Loucy (cell line): ENCODE measurements around the gene SCAF11.

Experiments used
- H2AFZ ChIP-seq: fragments of 200-600 bp; sonication (generic); 2 replicates; pipeline ENCODE4 v1.6.0; 2016; ENCODE audit warnings: antibody characterized with exemption, mild to moderate bottlenecking, low read length, moderate library complexity
- H3F3A ChIP-seq: fragments of 200-600 bp; 2 replicates; pipeline ENCODE4 v1.6.0; 2016; ENCODE audit warnings: antibody characterized with exemption, low read depth, mild to moderate bottlenecking
- H3K27me3 ChIP-seq: fragments of 200-600 bp; sonication (generic); 2 replicates; pipeline ENCODE4 v1.6.1; 2014; ENCODE audit warnings: low read length, mild to moderate bottlenecking; ENCODE audit not compliant: insufficient read depth, poor library complexity, severe bottlenecking
- H3K36me3 ChIP-seq: fragments of 200-600 bp; sonication (generic); 2 replicates; pipeline ENCODE4 v1.6.1; 2016; ENCODE audit warnings: low read length; ENCODE audit not compliant: insufficient read depth
- H3K4me1 ChIP-seq: fragments of 200-600 bp; sonication (generic); 2 replicates; pipeline ENCODE4 v1.5.1; 2014; ENCODE audit warnings: low read length, mild to moderate bottlenecking; ENCODE audit not compliant: insufficient read depth, poor library complexity, severe bottlenecking
- H3K4me2 ChIP-seq: fragments of 200-600 bp; sonication (generic); 2 replicates; pipeline ENCODE4 v1.6.0; 2014; ENCODE audit warnings: antibody characterized with exemption, low read length, low read depth, mild to moderate bottlenecking; ENCODE audit not compliant: poor library complexity, severe bottlenecking
- H3K4me3 ChIP-seq: fragments of 200-600 bp; sonication (generic); 2 replicates; pipeline ENCODE4 v1.5.1; 2014; ENCODE audit warnings: low read length, mild to moderate bottlenecking, mixed read lengths; ENCODE audit not compliant: poor library complexity, severe bottlenecking
- H3K79me2 ChIP-seq: fragments of 200-600 bp; sonication (generic); 2 replicates; pipeline ENCODE4 v1.6.1; 2014; ENCODE audit warnings: low read length; ENCODE audit not compliant: insufficient read depth
- H3K9ac ChIP-seq: fragments of 200-600 bp; sonication (generic); 2 replicates; pipeline ENCODE4 v1.6.0; 2014; ENCODE audit warnings: mild to moderate bottlenecking, low read depth, low read length, moderate library complexity; ENCODE audit not compliant: poor library complexity, severe bottlenecking
- H3K9me2 ChIP-seq: fragments of 200-600 bp; sonication (generic); replicated peaks from 2 replicates; pipeline ENCODE4 v1.6.1; 2016; ENCODE audit warnings: low read depth, low read length, mixed read lengths
- H3K9me3 ChIP-seq: fragments of 200-600 bp; sonication (generic); 2 replicates; pipeline ENCODE4 v1.6.1; 2014; ENCODE audit warnings: mild to moderate bottlenecking, antibody characterized with exemption, low read length, low read depth; ENCODE audit not compliant: insufficient read depth
- H4K20me1 ChIP-seq: fragments of 200-600 bp; sonication (generic); 2 replicates; pipeline ENCODE4 v1.6.0; 2014; ENCODE audit warnings: antibody characterized with exemption, low read length, mild to moderate bottlenecking; ENCODE audit not compliant: insufficient read depth, poor library complexity, severe bottlenecking
- CTCF ChIP-seq: fragments of 200-600 bp; sonication (generic); conservative IDR thresholded peaks from 2 replicates; pipeline ENCODE4 v1.5.1; 2014; ENCODE audit warnings: mild to moderate bottlenecking, antibody characterized with exemption, low read length
- EZH2phosphoT487 ChIP-seq: fragments of 200-600 bp; IDR thresholded peaks from 2 replicates; pipeline ENCODE4 v1.6.1; 2018; ENCODE audit warnings: antibody characterized with exemption, mild to moderate bottlenecking, moderate library complexity, borderline replicate concordance

Gene SCAF11

GRCh38 chr12:45886685-45887084 lies 103.7 kb downstream of the SCAF11 start:
- H3K79me2 ChIP-seq: no peaks in the 10 kb centered on the region
- H3K4me2 ChIP-seq: no peak overlapping the region
- H4K20me1 ChIP-seq: no peaks in the 10 kb centered on the region
- H3K4me3 ChIP-seq: no peak overlapping the region
- H3K9me2 ChIP-seq: no peaks in the 10 kb centered on the region
- H3K9me3 ChIP-seq: peaks cover 10% of the 10 kb centered on the region; the same call in 1 of the 2 replicates
- H3F3A ChIP-seq: no peaks in the 10 kb centered on the region
- H3K9ac ChIP-seq: no peak overlapping the region
- no peaks in the 10 kb centered on the region for H3K4me1 ChIP-seq
- H2AFZ ChIP-seq: no peak overlapping the region
- no peaks in the 10 kb centered on the region for H3K27me3 ChIP-seq
- peaks cover 62% of the 10 kb centered on the region for H3K36me3 ChIP-seq
- TF ChIP-seq EZH2phosphoT487 (no peak), CTCF (no peak)

GRCh38 chr12:45883187-45883586 lies 107.2 kb downstream of the SCAF11 start:
- no peaks in the 10 kb centered on the region for H3F3A ChIP-seq
- H3K4me2 ChIP-seq: no peak overlapping the region
- H3K4me3 ChIP-seq: no peak overlapping the region
- H3K79me2 ChIP-seq: peaks cover 11% of the 10 kb centered on the region
- peaks cover 26% of the 10 kb centered on the region for H3K4me1 ChIP-seq
- peaks cover 64% of the 10 kb centered on the region for H3K36me3 ChIP-seq
- H3K27me3 ChIP-seq: no peaks in the 10 kb centered on the region
- peaks cover 10% of the 10 kb centered on the region; the same call in 1 of the 2 replicates for H3K9me3 ChIP-seq
- no peak overlapping the region for H2AFZ ChIP-seq
- H4K20me1 ChIP-seq: no peaks in the 10 kb centered on the region
- H3K9ac ChIP-seq: no peak overlapping the region
- H3K9me2 ChIP-seq: no peaks in the 10 kb centered on the region
- TF ChIP-seq CTCF (no peak), EZH2phosphoT487 (no peak)

GRCh38 chr12:45880533-45880932 lies 109.8 kb downstream of the SCAF11 start:
- H3K36me3 ChIP-seq: peaks cover 56% of the 10 kb centered on the region
- no peaks in the 10 kb centered on the region for H3K9me2 ChIP-seq
- peaks cover 28% of the 10 kb centered on the region for H3K4me1 ChIP-seq

More at GRCh38 chr12:45880533-45880932, 109.8 kb downstream of the SCAF11 start:
- Histone ChIP-seq H3K9me3 (peaks cover 7% of the 10 kb centered on the region; the same call in 1 of the 2 replicates), H3K79me2 (peaks cover 11% of the 10 kb centered on the region), H3K9ac (no peak overlapping the region), H3K27me3 (no peaks in the 10 kb centered on the region), H3F3A (no peaks in the 10 kb centered on the region), H4K20me1 (no peaks in the 10 kb centered on the region), H3K4me3 (no peak overlapping the region), H2AFZ (no peak overlapping the region), H3K4me2 (peak overlapping the region; percentile 51)
- TF ChIP-seq CTCF (no peak), EZH2phosphoT487 (no peak)
